GM21367 (cell line): ENCODE results near the gene IPO8.

Experiments used
- ATAC-seq: cut with Tn5 transposase; IDR thresholded peaks from one replicate; pipeline ENCODE4 v1.9.1; 2021; ENCODE audit not compliant: unreplicated experiment

The IPO8 gene

GRCh38 chr12:30695199-30696102 is at the start of gene IPO8:
Gene IPO8 (minus strand): TSS chr12:30695869. CDS start chr12:30695647, 222 bp downstream.
- peak; percentile 72 for ATAC-seq

- no peak for ATAC-seq
These were observed 48.7 kb upstream of the IPO8 start for GRCh38 chr12:30744321-30744720.

- ATAC-seq: no peak
These were observed 44.6 kb upstream of the IPO8 start for GRCh38 chr12:30740274-30740673.

GRCh38 chr12:30739020-30739419 is 43.4 kb upstream of the IPO8 start:
- no peak for ATAC-seq

- no peak for ATAC-seq
These were observed 37.4 kb upstream of the IPO8 start for GRCh38 chr12:30732954-30733637.

GRCh38 chr12:30730011-30730410 is 34.3 kb upstream of the IPO8 start:
- no peak for ATAC-seq

- no peak for ATAC-seq
These were observed 33.9 kb upstream of the IPO8 start for GRCh38 chr12:30729547-30729946.

- ATAC-seq: no peak
These were observed 31.0 kb upstream of the IPO8 start for GRCh38 chr12:30726647-30727046.

GRCh38 chr12:30725739-30726138 is 30.1 kb upstream of the IPO8 start:
- ATAC-seq: no peak

GRCh38 chr12:30719060-30719459 is 23.4 kb upstream of the IPO8 start:
- ATAC-seq: no peak

- ATAC-seq: no peak
These were observed 12.1 kb upstream of the IPO8 start for GRCh38 chr12:30707613-30708342.

GRCh38 chr12:30706476-30706875 is 10.8 kb upstream of the IPO8 start:
- ATAC-seq: no peak

GRCh38 chr12:30701056-30701455 is 5.4 kb upstream of the IPO8 start:
- no peak for ATAC-seq

GRCh38 chr12:30700216-30700900 is 4.7 kb upstream of the IPO8 start:
- no peak for ATAC-seq

GRCh38 chr12:30698346-30698745 is 2.7 kb upstream of the IPO8 start:
- ATAC-seq: no peak

- ATAC-seq: no peak
These were observed 1.3 kb upstream of the IPO8 start for GRCh38 chr12:30696943-30697342.

- no peak for ATAC-seq
These were observed 817 bp upstream of the IPO8 start for GRCh38 chr12:30696486-30696885.

GRCh38 chr12:30696103-30696408 is 387 bp upstream of the IPO8 start:
- ATAC-seq: peak; percentile 27

GRCh38 chr12:30694412-30695198 is 1.1 kb downstream of the IPO8 start:
- peak; percentile 21 for ATAC-seq

GRCh38 chr12:30692470-30692869 is 3.2 kb downstream of the IPO8 start:
- no peak for ATAC-seq
